Nephron progenitor cell (in vitro differentiated cells): Measurements from ENCODE around the gene TRAM2.

Experiments used
- DNase-seq: peaks from one replicate; pipeline ENCODE4 v3.0.0; 2021
- H3K27ac Mint-ChIP-seq: 2 replicates; pipeline ENCODE4 v1.8.0; 2021; ENCODE audit warnings: mild to moderate bottlenecking, moderate library complexity, mixed read lengths
- H3K27me3 Mint-ChIP-seq: 2 replicates; pipeline ENCODE4 v1.8.0; 2021; ENCODE audit warnings: mild to moderate bottlenecking, low read depth, mixed read lengths; ENCODE audit not compliant: poor library complexity
- H3K36me3 Mint-ChIP-seq: 2 replicates; pipeline ENCODE4 v1.8.0; 2021; ENCODE audit warnings: low read depth, mixed read lengths
- H3K4me1 Mint-ChIP-seq: 2 replicates; pipeline ENCODE4 v1.8.0; 2021; ENCODE audit warnings: mixed read lengths
- H3K4me3 Mint-ChIP-seq: 2 replicates; pipeline ENCODE4 v1.8.0; 2021; ENCODE audit warnings: mild to moderate bottlenecking, moderate library complexity, mixed read lengths
- H3K9me3 Mint-ChIP-seq: 2 replicates; pipeline ENCODE4 v1.8.0; 2021; ENCODE audit warnings: mild to moderate bottlenecking, moderate library complexity, mixed read lengths
- CTCF ChIP-seq: fragments of 200-600 bp; sonication (generic); IDR thresholded peaks from 2 replicates; pipeline ENCODE4 v1.5.0; 2021; ENCODE audit warnings: antibody characterized with exemption

The TRAM2 gene

GRCh38 chr6:52547647-52548352, 29.1 kb downstream of the TRAM2 start:
- Mint-ChIP-seq H3K27me3 (peaks cover 7% of the 10 kb centered on the region), H3K4me1 (peaks cover 88% of the 10 kb centered on the region), H3K27ac (no peak overlapping the region), H3K36me3 (no peaks in the 10 kb centered on the region), H3K4me3 (no peak overlapping the region), H3K9me3 (no peaks in the 10 kb centered on the region)
- no peak for DNase-seq
- TF ChIP-seq CTCF: no peak

- H3K4me3 Mint-ChIP-seq: no peak overlapping the region
- no peak for TF ChIP-seq CTCF
- no peak overlapping the region for H3K27ac Mint-ChIP-seq
- peaks cover 7% of the 10 kb centered on the region for H3K27me3 Mint-ChIP-seq
- H3K9me3 Mint-ChIP-seq: no peaks in the 10 kb centered on the region
- H3K4me1 Mint-ChIP-seq: peaks cover 77% of the 10 kb centered on the region
- no peaks in the 10 kb centered on the region for H3K36me3 Mint-ChIP-seq
- DNase-seq: no peak
Observed at GRCh38 chr6:52546678-52547077, 30.2 kb downstream of the TRAM2 start.

GRCh38 chr6:52546192-52546591, 30.7 kb downstream of the TRAM2 start:
- Mint-ChIP-seq H3K4me3 (no peak overlapping the region), H3K36me3 (no peaks in the 10 kb centered on the region)

GRCh38 chr6:52545406-52546119, 31.3 kb downstream of the TRAM2 start:
- Mint-ChIP-seq H3K27me3 (peaks cover 7% of the 10 kb centered on the region), H3K4me3 (no peak overlapping the region), H3K36me3 (no peaks in the 10 kb centered on the region), H3K4me1 (peaks cover 68% of the 10 kb centered on the region), H3K9me3 (no peaks in the 10 kb centered on the region), H3K27ac (no peak overlapping the region)
- TF ChIP-seq CTCF: no peak
- DNase-seq: no peak

More at GRCh38 chr6:52546192-52546591, 30.7 kb downstream of the TRAM2 start:
- DNase-seq: no peak
- peaks cover 7% of the 10 kb centered on the region for H3K27me3 Mint-ChIP-seq
- H3K27ac Mint-ChIP-seq: no peak overlapping the region
- H3K4me1 Mint-ChIP-seq: peaks cover 72% of the 10 kb centered on the region
- no peaks in the 10 kb centered on the region for H3K9me3 Mint-ChIP-seq
- TF ChIP-seq CTCF: no peak

GRCh38 chr6:52544602-52545405, 32.1 kb downstream of the TRAM2 start:
- Mint-ChIP-seq H3K27ac (peak overlapping the region; percentile 37), H3K27me3 (peaks cover 7% of the 10 kb centered on the region), H3K9me3 (no peaks in the 10 kb centered on the region), H3K36me3 (no peaks in the 10 kb centered on the region), H3K4me1 (peaks cover 69% of the 10 kb centered on the region), H3K4me3 (no peak overlapping the region)
- no peak for DNase-seq
- no peak for TF ChIP-seq CTCF
